ENCODE data around the gene TAC4. TPM values are rescaled to one million over a fixed set of nuclear protein-coding genes. Genes with fewer than 3 reads are reported as not detected.

TAC4 gene
- total RNA-seq, 2 donors from 2014 or later = 1.5 to 3.2 TPM

DNA sequence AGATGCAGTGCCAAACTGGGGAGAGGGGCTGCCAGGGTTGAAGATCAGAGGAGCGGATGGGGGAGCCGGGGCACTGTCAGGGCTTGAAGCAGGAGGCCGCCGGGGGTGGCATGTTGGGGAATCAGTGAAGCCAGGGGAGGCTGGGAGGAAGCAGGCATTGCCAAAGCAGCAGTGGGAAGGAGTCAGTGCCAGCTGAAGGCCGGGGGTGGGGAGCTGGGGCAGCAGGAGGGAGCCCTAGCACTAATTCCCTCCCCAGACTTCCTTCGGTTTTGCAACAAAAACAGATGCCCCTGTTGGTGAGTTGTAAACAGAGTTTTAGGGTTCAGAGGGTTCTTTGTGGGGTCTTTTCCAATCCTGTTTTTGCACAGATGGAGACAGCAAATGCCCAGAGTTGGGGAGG, 10.9 kb upstream of the TAC4 start:
- no peak overlapping the region for H3K9ac ChIP-seq (ENCODE audit: extremely low read depth, low read length, poor library complexity, severe bottlenecking)
- no peak overlapping the region for H3K4me3 ChIP-seq (ENCODE audit: low read length)
- WGBS, 2 experiments (ENCODE audit: insufficient coverage in 1 of 2, insufficient read length in 1 of 2) = 91 to 96% methylated on average over 4 of the region's 6 CpGs
- DNase-seq = no peak
- no peak overlapping the region for H3K27ac ChIP-seq (ENCODE audit: low read depth, low read length)
- H3K9me3 ChIP-seq (ENCODE audit: control insufficient read depth, low read length) = no peaks in the 10 kb centered on the region
- Mint-ChIP-seq H3K9me3 (no peaks in the 10 kb centered on the region), H3K4me1 (peaks cover 4% of the 10 kb centered on the region), H3K27me3 (ENCODE audit: insufficient read depth) (peaks cover 19% of the 10 kb centered on the region), H3K36me3 (ENCODE audit: low read depth) (no peaks in the 10 kb centered on the region), H3K4me3 (no peak overlapping the region), H3K27ac (no peak overlapping the region)
- no peak for TF ChIP-seq CTCF (conservative IDR thresholded peaks at IDR 0.05)
- no peaks in the 10 kb centered on the region for H3K36me3 ChIP-seq (ENCODE audit: control insufficient read depth, insufficient read depth, low read length)
- no peaks in the 10 kb centered on the region for H3K4me1 ChIP-seq (ENCODE audit: control insufficient read depth, insufficient read depth, low read length)
- peaks cover 8% of the 10 kb centered on the region for H3K27me3 ChIP-seq (ENCODE audit: control insufficient read depth, insufficient read depth, low read length, poor library complexity, severe bottlenecking)

- no peak for TF ChIP-seq CTCF (conservative IDR thresholded peaks at IDR 0.05)
- no peak for DNase-seq
- H3K27me3 Mint-ChIP-seq (ENCODE audit: insufficient read depth) = peaks cover 60% of the 10 kb centered on the region
- 95 to 100% methylated on average over 5 of the region's 5 CpGs for whole genome bisulfite sequencing, 2 experiments (ENCODE audit: insufficient coverage in 1 of 2, insufficient read length in 1 of 2)
- H3K36me3 ChIP-seq (ENCODE audit: control insufficient read depth, insufficient read depth, low read length) = no peaks in the 10 kb centered on the region
- H3K27ac Mint-ChIP-seq = no peak overlapping the region
- peaks cover 8% of the 10 kb centered on the region for H3K4me1 Mint-ChIP-seq
- no peak overlapping the region for H3K27ac ChIP-seq (ENCODE audit: low read depth, low read length)
- H3K27me3 ChIP-seq (ENCODE audit: control insufficient read depth, insufficient read depth, low read length, poor library complexity, severe bottlenecking) = peaks cover 37% of the 10 kb centered on the region
- no peaks in the 10 kb centered on the region for H3K9me3 ChIP-seq (ENCODE audit: control insufficient read depth, low read length)
- H3K4me1 ChIP-seq (ENCODE audit: control insufficient read depth, insufficient read depth, low read length) = no peaks in the 10 kb centered on the region
- no peak overlapping the region for H3K4me3 Mint-ChIP-seq
- no peaks in the 10 kb centered on the region for H3K9me3 Mint-ChIP-seq
- no peak overlapping the region for H3K4me3 ChIP-seq (ENCODE audit: low read length)
- H3K9ac ChIP-seq (ENCODE audit: extremely low read depth, low read length, poor library complexity, severe bottlenecking) = no peak overlapping the region
- H3K36me3 Mint-ChIP-seq (ENCODE audit: low read depth) = no peaks in the 10 kb centered on the region
Observed at GRCh38 chr17:49854126-49854525, 6.3 kb upstream of the TAC4 start.

- no peaks in the 10 kb centered on the region for H3K36me3 Mint-ChIP-seq (ENCODE audit: low read depth)
- WGBS, 2 experiments (ENCODE audit: insufficient coverage in 1 of 2, insufficient read length in 1 of 2) = 85 to 91% methylated on average over 5 to 10 of the region's 10 CpGs
- no peaks in the 10 kb centered on the region for H3K9me3 Mint-ChIP-seq
- no peak overlapping the region for H3K27ac Mint-ChIP-seq
- Histone ChIP-seq H3K9ac (ENCODE audit: extremely low read depth, low read length, poor library complexity, severe bottlenecking) (no peak overlapping the region), H3K4me3 (ENCODE audit: low read length) (no peak overlapping the region), H3K36me3 (ENCODE audit: control insufficient read depth, insufficient read depth, low read length) (no peaks in the 10 kb centered on the region), H3K27me3 (ENCODE audit: control insufficient read depth, insufficient read depth, low read length, poor library complexity, severe bottlenecking) (peaks cover 37% of the 10 kb centered on the region), H3K27ac (ENCODE audit: low read depth, low read length) (no peak overlapping the region), H3K9me3 (ENCODE audit: control insufficient read depth, low read length) (no peaks in the 10 kb centered on the region), H3K4me1 (ENCODE audit: control insufficient read depth, insufficient read depth, low read length) (no peaks in the 10 kb centered on the region)
- peaks cover 56% of the 10 kb centered on the region for H3K27me3 Mint-ChIP-seq (ENCODE audit: insufficient read depth)
- H3K4me1 Mint-ChIP-seq = peaks cover 9% of the 10 kb centered on the region
- no peak overlapping the region for H3K4me3 Mint-ChIP-seq
- DNase-seq = no peak
- TF ChIP-seq CTCF (conservative IDR thresholded peaks at IDR 0.05) = no peak
Observed at GRCh38 chr17:49853470-49854015, 5.7 kb upstream of the TAC4 start.

Data from endodermal cell (in vitro differentiated cells).